H1 (cell line): ENCODE data around the gene KRT7. TPM values are rescaled to one million over a fixed set of nuclear protein-coding genes. Genes with fewer than 3 reads are reported as not detected.
A peak's percentile ranks its signal among the peaks of the same experiment; 100 is the strongest.

Experiments used
- ATF2 ChIP-seq: IDR thresholded peaks from 2 replicates; pipeline ENCODE4 v1.6.1; 2012; ENCODE audit warnings: low read length, inconsistent platforms
- CBX5 ChIP-seq: fragments of 300-800, 300-1000 bp; sonication (generic); IDR thresholded peaks from 2 replicates; pipeline ENCODE4 v1.7.1; 2016; ENCODE audit warnings: antibody characterized with exemption, low read length, low read depth
- EGR1 ChIP-seq: IDR thresholded peaks from 2 replicates; pipeline ENCODE4 v1.6.1; 2011; ENCODE audit warnings: low read depth, low read length, borderline replicate concordance
- HDAC2 ChIP-seq, 2 experiments: fragments of 300-600 bp in 1 of 2; sonication (generic) in 1 of 2; IDR thresholded peaks; 2 replicates each; pipeline ENCODE4 v1.6.1; 2011 to 2012; ENCODE audit warnings: low read depth in 2 of 2, low read length in 2 of 2, mild to moderate bottlenecking in 2 of 2, moderate library complexity in 2 of 2, borderline replicate concordance in 1 of 2, inconsistent platforms in 1 of 2
- PHF8 ChIP-seq: fragments of 200-600 bp; sonication (generic); conservative IDR thresholded peaks from 2 replicates; pipeline ENCODE4 v1.7.1; 2012; ENCODE audit warnings: low read depth, mild to moderate bottlenecking, inconsistent platforms, low read length, moderate library complexity
- POLR2A ChIP-seq, 2 experiments: IDR thresholded peaks; 1 replicate in 1 of 2; 2 replicates in 1 of 2; pipeline ENCODE4 v1.6.1; 2011; ENCODE audit warnings: low read depth in 2 of 2, low read length in 2 of 2, mild to moderate bottlenecking in 2 of 2; ENCODE audit errors: control extremely low read depth in 1 of 2
- SRF ChIP-seq: IDR thresholded peaks from 2 replicates; pipeline ENCODE4 v1.6.1; 2011; ENCODE audit warnings: mild to moderate bottlenecking, low read depth, low read length, moderate library complexity
- SUZ12 ChIP-seq: fragments of 200-600 bp; sonication (generic); IDR thresholded peaks from 2 replicates; pipeline ENCODE4 v1.6.1; 2012; ENCODE audit warnings: mild to moderate bottlenecking, inconsistent platforms, low read length, moderate library complexity, mixed read lengths
- TAF1 ChIP-seq: IDR thresholded peaks from 2 replicates; pipeline ENCODE4 v1.6.1; 2011; ENCODE audit warnings: mild to moderate bottlenecking, low read depth, low read length
- polyA plus RNA-seq, 7 experiments: library from polyadenylated mRNA; depleted of rRNA in 3 of 7; stranded (reverse) in 5 of 7; unstranded in 2 of 7; fragments of >200 nt in 5 of 7; fragments of 200-250 nt in 2 of 7; gene quantifications; 1 replicate in 5 of 7; 2 replicates in 1 of 7; 4 replicates in 1 of 7; pipeline versions ENCODE4 v1.2.1 to v1.2.3, GENCODE V29; 2011 to 2013; ENCODE audit warnings: missing spikeins in 2 of 7, mixed read lengths in 2 of 7
- total RNA-seq: library from RNA; stranded (reverse); fragmentation: NEBNext Ultra II Directional; extraction: Animal tissue kit (Norgen Biotek cat#: 25700); gene quantifications from 2 replicates; pipeline ENCODE4 v1.2.1, GENCODE V29; 2021

Gene KRT7
- total and polyA plus RNA-seq, 2 of the 8 experiments (the other 6 are each of a cell fraction or from before 2014, with no cell fraction given): 13.2 to 19.0 TPM

- TF ChIP-seq ATF2 (no peak), SUZ12 (peak; percentile 60; the same call in 1 of the 2 replicates), PHF8 (0 out of 2 replicates have a peak, but pooled peaks have one; percentile 14), POLR2A (IDR thresholded peaks at IDR 0.05; ENCODE audit: control extremely low read depth in 1 of 2, low read depth in 2 of 2, low read length in 2 of 2) (0 out of 3 replicates have a peak, but pooled peaks of 1 of the 2 experiments have one; percentile 16), SRF (no peak), HDAC2 (IDR thresholded peaks at IDR 0.05; ENCODE audit: borderline replicate concordance in 1 of 2, low read depth in 2 of 2, low read length in 2 of 2) (0 out of 4 replicates have a peak, but pooled peaks of 1 of the 2 experiments have one; percentile 27), EGR1 (no peak), TAF1 (no peak), CBX5 (no peak)
Observed at GRCh38 chr12:52233462-52234207, 592 bp downstream of the KRT7 start (continued).
